Measurements from ENCODE around the gene EXOC6B. TPM values are rescaled to one million over a fixed set of nuclear protein-coding genes. Genes with fewer than 3 reads are reported as not detected.

The EXOC6B gene
- total RNA-seq, 1 experiment from 2014 or later = 34.3 TPM

DNA sequence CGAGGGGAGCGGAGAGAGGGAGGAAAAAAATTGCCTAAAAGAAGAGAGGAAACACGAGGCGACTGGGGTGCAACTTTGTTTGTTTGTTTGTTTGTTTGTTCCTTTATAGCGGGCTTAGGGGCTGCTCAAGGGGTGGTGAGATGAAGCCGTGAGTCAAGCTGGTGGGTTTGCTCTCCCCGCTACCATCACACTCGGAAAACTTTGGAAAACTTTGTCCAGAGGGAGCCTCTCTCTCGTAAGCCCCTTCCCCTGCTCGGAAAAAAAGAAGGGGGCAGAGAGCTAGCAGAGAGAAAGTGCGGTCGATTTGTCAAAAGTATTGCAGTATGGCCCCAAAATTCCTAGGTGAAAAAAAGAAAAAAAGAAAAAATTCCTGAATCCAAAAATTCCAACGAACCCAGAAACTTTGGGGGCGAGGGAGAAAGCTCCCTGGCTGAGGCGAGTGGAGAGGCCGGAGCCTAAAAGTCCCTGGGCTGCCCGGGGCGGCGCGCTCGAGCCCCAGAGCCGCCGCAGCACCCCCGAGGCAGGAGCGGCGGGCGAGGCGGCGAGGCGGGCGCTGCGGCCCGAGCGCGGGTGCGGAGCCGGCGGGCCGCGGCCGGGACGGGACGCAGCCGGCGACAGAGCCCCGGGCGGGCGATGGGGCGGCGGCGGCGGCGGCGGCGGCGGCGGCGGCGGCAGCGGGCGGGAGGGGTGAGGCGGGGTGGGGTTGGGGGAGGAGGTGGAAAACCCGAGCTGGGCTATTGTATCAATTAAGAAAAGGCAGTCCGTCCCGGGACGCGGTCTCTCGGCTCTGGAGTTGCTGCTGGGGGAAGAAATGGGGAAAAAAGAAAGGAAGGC lies 677.6 kb downstream of the EXOC6B start:
- BruUV-seq (replicated peaks) = no TSS peak
- no peaks in the 10 kb centered on the region for H3K79me2 ChIP-seq (ENCODE audit: low read depth)
- H2AFZ ChIP-seq = peak overlapping the region; percentile 78; the same call in 1 of the 2 replicates
- H3K9me2 ChIP-seq (ENCODE audit: insufficient read depth) = no peaks in the 10 kb centered on the region
- H4K20me1 ChIP-seq (ENCODE audit: insufficient read depth) = no peaks in the 10 kb centered on the region
- peaks cover 11% of the 10 kb centered on the region; the same call in 1 of the 2 replicates for H3K27me3 ChIP-seq (ENCODE audit: insufficient read depth, low read depth)
- H3F3A ChIP-seq (ENCODE audit: insufficient read depth, low read depth) = 0 out of 2 replicates have a peak, but pooled peaks cover 4% of the 10 kb centered on the region
- TF ChIP-seq, protein P1, sequence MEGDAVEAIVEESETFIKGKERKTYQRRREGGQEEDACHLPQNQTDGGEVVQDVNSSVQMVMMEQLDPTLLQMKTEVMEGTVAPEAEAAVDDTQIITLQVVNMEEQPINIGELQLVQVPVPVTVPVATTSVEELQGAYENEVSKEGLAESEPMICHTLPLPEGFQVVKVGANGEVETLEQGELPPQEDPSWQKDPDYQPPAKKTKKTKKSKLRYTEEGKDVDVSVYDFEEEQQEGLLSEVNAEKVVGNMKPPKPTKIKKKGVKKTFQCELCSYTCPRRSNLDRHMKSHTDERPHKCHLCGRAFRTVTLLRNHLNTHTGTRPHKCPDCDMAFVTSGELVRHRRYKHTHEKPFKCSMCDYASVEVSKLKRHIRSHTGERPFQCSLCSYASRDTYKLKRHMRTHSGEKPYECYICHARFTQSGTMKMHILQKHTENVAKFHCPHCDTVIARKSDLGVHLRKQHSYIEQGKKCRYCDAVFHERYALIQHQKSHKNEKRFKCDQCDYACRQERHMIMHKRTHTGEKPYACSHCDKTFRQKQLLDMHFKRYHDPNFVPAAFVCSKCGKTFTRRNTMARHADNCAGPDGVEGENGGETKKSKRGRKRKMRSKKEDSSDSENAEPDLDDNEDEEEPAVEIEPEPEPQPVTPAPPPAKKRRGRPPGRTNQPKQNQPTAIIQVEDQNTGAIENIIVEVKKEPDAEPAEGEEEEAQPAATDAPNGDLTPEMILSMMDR (conservative IDR thresholded peaks at IDR 0.05) = no peak
- peak; percentile 69; the same call in 1 of the 2 replicates for TF ChIP-seq EZH2 (IDR thresholded peaks at IDR 0.05; ENCODE audit: low read depth)
- ChIA-PET POLR2A (ENCODE audit: unreplicated experiment) (no interaction called here), CTCF (no interaction called here)
- peak overlapping the region; percentile 92 for H3K4me2 ChIP-seq
- DNase-seq = no peak
- intact Hi-C loops (cut with micrococcal nuclease; ENCODE audit: unreplicated experiment) = loop anchor here (5.0 kb wide), 1 partner anchor 401 kb away; no protein-coding TSS in a partner anchor
- H3K4me3 ChIP-seq = peak overlapping the region; percentile 62
- H3K27ac ChIP-seq = no peak overlapping the region
- H3K9me3 ChIP-seq (ENCODE audit: insufficient read depth, low read depth) = no peaks in the 10 kb centered on the region
- H3K4me1 ChIP-seq (replicated peaks; ENCODE audit: insufficient read depth) = peaks cover 30% of the 10 kb centered on the region
- H3K36me3 ChIP-seq (ENCODE audit: low read depth) = no peaks in the 10 kb centered on the region

DNA sequence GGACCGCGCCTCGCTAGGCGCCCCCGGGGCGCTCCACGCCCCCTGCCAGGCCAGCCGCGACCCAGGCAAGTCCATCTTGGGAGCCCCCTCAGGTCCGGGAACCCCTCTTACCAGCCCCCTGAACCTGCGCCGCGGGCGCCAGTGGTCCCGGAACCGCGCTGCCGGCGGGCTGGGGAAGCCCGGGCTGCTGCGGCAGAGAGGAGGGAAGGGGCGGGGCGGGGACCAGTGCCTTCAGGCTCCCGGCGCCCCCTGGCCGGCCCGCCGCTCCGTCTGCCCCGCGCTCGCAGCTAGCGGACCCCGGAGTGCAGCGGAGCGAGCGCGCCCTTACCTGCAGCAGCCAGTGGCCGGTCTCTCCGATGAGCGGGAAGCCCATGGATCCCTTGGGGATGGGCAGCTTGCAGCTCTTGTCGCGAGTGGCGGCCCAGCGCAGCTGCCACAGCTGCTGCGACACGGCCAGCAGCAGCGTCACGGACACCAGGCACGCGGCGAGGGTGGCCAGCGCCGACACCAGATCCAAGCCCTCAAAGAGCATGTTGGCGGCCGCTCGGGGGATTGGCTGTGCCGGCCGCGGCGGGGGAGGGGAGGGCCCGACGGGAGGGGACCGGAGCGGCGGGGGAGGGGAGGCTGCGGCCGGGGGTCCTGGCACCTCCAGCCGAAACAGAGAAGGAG lies 678.4 kb downstream of the EXOC6B start, which contains the start of gene CYP26B1:
Gene CYP26B1, minus strand, starts transcription at position 560 of the 669 bp plus-strand sequence. Its CDS starts 28 bp downstream, at position 532.
- H3K27ac ChIP-seq = no peak within 1 kb of the TSS
- CTCF ChIA-PET = no interaction called here

More for the DNA sequence above, 678.4 kb downstream of the EXOC6B start, which contains the start of gene CYP26B1:
- peak within 1 kb of the TSS; percentile 97 for H3K4me2 ChIP-seq
- TF ChIP-seq EZH2 (IDR thresholded peaks at IDR 0.05; ENCODE audit: low read depth) = no peak
- TF ChIP-seq, protein P1 (conservative IDR thresholded peaks at IDR 0.05) = no peak
- no TSS peak for BruUV-seq (replicated peaks)
- no peaks in the 10 kb centered on the region for H3K36me3 ChIP-seq (ENCODE audit: low read depth)
- H3K4me3 ChIP-seq = peak within 1 kb of the TSS; percentile 62
- H3K4me1 ChIP-seq (replicated peaks; ENCODE audit: insufficient read depth) = peaks cover 30% of the 10 kb centered on the region
- peaks cover 11% of the 10 kb centered on the region; the same call in 1 of the 2 replicates for H3K27me3 ChIP-seq (ENCODE audit: insufficient read depth, low read depth)
- POLR2A ChIA-PET (ENCODE audit: unreplicated experiment) = no interaction called here
- H3K79me2 ChIP-seq (ENCODE audit: low read depth) = no peaks in the 10 kb centered on the region
- H2AFZ ChIP-seq = peak within 1 kb of the TSS; percentile 78; the same call in 1 of the 2 replicates
- no peak for DNase-seq
- H3F3A ChIP-seq (ENCODE audit: insufficient read depth, low read depth) = peaks cover 9% of the 10 kb centered on the region; the same call in 1 of the 2 replicates
- H3K9me2 ChIP-seq (ENCODE audit: insufficient read depth) = no peaks in the 10 kb centered on the region
- no peaks in the 10 kb centered on the region for H3K9me3 ChIP-seq (ENCODE audit: insufficient read depth, low read depth)
- intact Hi-C loops (cut with micrococcal nuclease; ENCODE audit: unreplicated experiment) = loop anchor here (5.0 kb wide), 1 partner anchor 400 kb away; no protein-coding TSS in a partner anchor
- no peaks in the 10 kb centered on the region for H4K20me1 ChIP-seq (ENCODE audit: insufficient read depth)
